IMR-90 (cell line): ENCODE measurements around the gene KCNJ16. TPM values are rescaled to one million over a fixed set of nuclear protein-coding genes. Genes with fewer than 3 reads are reported as not detected.

Experiments
- ATAC-seq: fragments of 200-7000 bp; cut with Tn5 transposase; 2 replicates; pipeline ENCODE4 v1.9.1; 2020; ENCODE audit warnings: low read depth, mild to moderate bottlenecking, moderate library complexity
- Bru-seq: library from RNA; stranded (reverse); fragments of 400-500 nt; gene quantifications from one replicate; lab custom pipeline; 2021; lab: Mats Ljungman, UMichigan
- BruChase-seq, 2 experiments: library from RNA; stranded (reverse); fragments of 400-500 nt; gene quantifications; one replicate each; lab custom pipeline; 2021; lab: Mats Ljungman, UMichigan
- BruUV-seq: library from RNA; stranded (reverse); fragments of 400-500 nt; replicated peaks from 2 replicates; lab custom pipeline; 2021; lab: Mats Ljungman, UMichigan
- CTCF ChIA-PET: fragments of 300-600 bp; formaldehyde crosslinking; extraction: SDS; loops from one replicate; lab custom pipeline; 2021; ENCODE audit warnings: antibody characterized with exemption; lab: Yijun Ruan, JAX
- POLR2A ChIA-PET: fragments of 300-600 bp; sonication (Branson Sonifier 250); formaldehyde crosslinking; loops from one replicate; lab custom pipeline; 2022; ENCODE audit warnings: antibody characterized with exemption; ENCODE audit not compliant: unreplicated experiment; lab: Charles Lee
- DNase-seq: peaks from one replicate; pipeline ENCODE4 v3.0.0; 2013
- H2AFZ ChIP-seq: replicated peaks from 2 replicates; pipeline ENCODE3; 2013; ENCODE audit warnings: low read length, mild to moderate bottlenecking; ENCODE audit not compliant: poor library complexity
- H2AK5ac ChIP-seq: 2 replicates; pipeline ENCODE4 v1.6.1; 2013; ENCODE audit warnings: low read depth, low read length, inconsistent platforms
- H2AK9ac ChIP-seq: replicated peaks from 2 replicates; pipeline ENCODE3; 2013; ENCODE audit warnings: mild to moderate bottlenecking, low read depth, low read length, moderate library complexity; ENCODE audit not compliant: poor library complexity
- H2BK120ac ChIP-seq: 2 replicates; pipeline ENCODE4 v1.6.1; 2013; ENCODE audit warnings: low read depth, low read length, inconsistent platforms
- H2BK15ac ChIP-seq: 3 replicates; pipeline ENCODE4 v1.6.1; 2013; ENCODE audit warnings: low read depth, low read length, inconsistent platforms
- H2BK20ac ChIP-seq: 2 replicates; pipeline ENCODE4 v1.6.1; 2013; ENCODE audit warnings: low read depth, mild to moderate bottlenecking, inconsistent platforms, low read length, moderate library complexity
- H2BK5ac ChIP-seq: 2 replicates; pipeline ENCODE4 v1.6.1; 2013; ENCODE audit warnings: mild to moderate bottlenecking, low read depth, low read length, inconsistent platforms; ENCODE audit not compliant: poor library complexity, severe bottlenecking
- H3K14ac ChIP-seq: replicated peaks from 2 replicates; pipeline ENCODE4 v1.6.1; 2013; ENCODE audit warnings: low read depth, low read length, inconsistent platforms
- H3K18ac ChIP-seq: 2 replicates; pipeline ENCODE4 v1.6.1; 2013; ENCODE audit warnings: low read depth, low read length, control low read depth
- H3K23ac ChIP-seq: 2 replicates; pipeline ENCODE4 v1.6.1; 2013; ENCODE audit warnings: low read depth, low read length, inconsistent platforms
- H3K27ac ChIP-seq: 2 replicates; pipeline ENCODE4 v1.5.1; 2013; ENCODE audit warnings: mild to moderate bottlenecking, control low read depth, low read length; ENCODE audit not compliant: insufficient read depth
- H3K27me3 ChIP-seq: 2 replicates; pipeline ENCODE4 v1.6.1; 2013; ENCODE audit warnings: low read length; ENCODE audit not compliant: control insufficient read depth, insufficient read depth
- H3K36me3 ChIP-seq: 2 replicates; pipeline ENCODE4 v1.6.1; 2013; ENCODE audit warnings: low read length, mixed read lengths; ENCODE audit not compliant: control insufficient read depth, insufficient read depth
- H3K4ac ChIP-seq: 2 replicates; pipeline ENCODE4 v1.6.1; 2013; ENCODE audit warnings: low read depth, low read length, inconsistent platforms
- H3K4me1 ChIP-seq: 2 replicates; pipeline ENCODE4 v1.6.1; 2013; ENCODE audit warnings: low read length, mixed read lengths; ENCODE audit not compliant: control insufficient read depth, insufficient read depth
- H3K4me2 ChIP-seq: 2 replicates; pipeline ENCODE4 v1.6.1; 2013; ENCODE audit warnings: low read depth, mild to moderate bottlenecking, control low read depth, low read length, moderate library complexity
- H3K4me3 ChIP-seq: 2 replicates; pipeline ENCODE4 v1.5.1; 2013; ENCODE audit warnings: low read depth, mild to moderate bottlenecking, control low read depth, low read length, moderate library complexity; ENCODE audit not compliant: insufficient read depth
- H3K56ac ChIP-seq: 2 replicates; pipeline ENCODE4 v1.6.1; 2013; ENCODE audit warnings: low read length, inconsistent platforms; ENCODE audit not compliant: insufficient read depth; ENCODE audit errors: extremely low read depth
- H3K79me1 ChIP-seq, 2 experiments: 2 replicates each; pipeline ENCODE4 v1.6.1; 2013; ENCODE audit warnings: low read length in 2 of 2, inconsistent platforms in 1 of 2, low read depth in 1 of 2
- H3K9ac ChIP-seq: 2 replicates; pipeline ENCODE4 v1.6.1; 2013; ENCODE audit warnings: low read depth, low read length, control low read depth
- H3K9me1 ChIP-seq: 2 replicates; pipeline ENCODE4 v1.6.1; 2013; ENCODE audit warnings: low read length, inconsistent platforms; ENCODE audit not compliant: insufficient read depth
- H3K9me3 ChIP-seq: 2 replicates; pipeline ENCODE4 v1.6.1; 2013; ENCODE audit warnings: low read length; ENCODE audit not compliant: control insufficient read depth, insufficient read depth
- H4K20me1 ChIP-seq: 2 replicates; pipeline ENCODE4 v1.6.1; 2013; ENCODE audit warnings: low read length, inconsistent platforms; ENCODE audit not compliant: insufficient read depth
- H4K5ac ChIP-seq: 2 replicates; pipeline ENCODE4 v1.6.1; 2013; ENCODE audit warnings: mild to moderate bottlenecking, low read depth, low read length, control low read depth
- H4K8ac ChIP-seq, 2 experiments: 2 replicates each; pipeline ENCODE4 v1.6.1; 2013; ENCODE audit warnings: low read depth in 2 of 2, low read length in 2 of 2, control low read depth in 1 of 2, inconsistent platforms in 1 of 2
- H4K91ac ChIP-seq: 2 replicates; pipeline ENCODE4 v1.6.1; 2013; ENCODE audit warnings: low read depth, low read length, inconsistent platforms; ENCODE audit not compliant: insufficient read depth
- CEBPB ChIP-seq: IDR thresholded peaks from 2 replicates; pipeline ENCODE4 v1.6.1; 2012; ENCODE audit warnings: low read depth, low read length, improper control_type of control experiment
- RAD21 ChIP-seq: IDR thresholded peaks from 2 replicates; pipeline ENCODE4 v1.6.1; 2012; ENCODE audit warnings: low read length, improper control_type of control experiment
- SMC3 ChIP-seq: fragments of 150-350 bp; IDR thresholded peaks from 2 replicates; pipeline ENCODE4 v1.6.1; 2016; ENCODE audit warnings: low read depth, mild to moderate bottlenecking, antibody characterized with exemption, low read length, moderate library complexity
- WGBS, 2 experiments: methylation state at CpG; one replicate each; pipeline versions ENCODE4 v1.1.5 to v1.1.7; 2013; ENCODE audit warnings: missing lambda C conversion rate in 2 of 2; ENCODE audit not compliant: insufficient read length in 1 of 2; ENCODE audit errors: extremely low coverage in 2 of 2; 5-methylcytosine and 5-hydroxymethylcytosine counted together
- dilution Hi-C: fragments of 300-500 bp; cut with HindIII; formaldehyde crosslinking; loops from one replicate; pipeline ENCODE4 v1.14.3; 2018; ENCODE audit warnings: low sequenced_read_pairs; ENCODE audit not compliant: unreplicated experiment
- in situ Hi-C: fragments of 300-500 bp; cut with MboI; formaldehyde crosslinking; loops from 3 replicates; pipeline ENCODE4 v1.14.3; 2019; ENCODE audit warnings: low sequenced_read_pairs, inconsistent platforms, mixed read lengths
- intact Hi-C: fragments of 100-400 bp; cut with micrococcal nuclease; formaldehyde crosslinking; loops from 2 replicates; pipeline ENCODE4 v1.10.0; 2022
- long read RNA-seq: library from polyadenylated mRNA; unstranded; transcript quantifications from one replicate; pipeline ENCODE4 v2.0.0, GENCODE V29; 2021; ENCODE audit not compliant: unreplicated experiment
- polyA plus RNA-seq, 3 experiments: library from polyadenylated mRNA; depleted of rRNA; stranded (reverse); fragments of >200 nt; gene quantifications; 2 replicates each; pipeline ENCODE4 v1.2.3, GENCODE V29; 2012; ENCODE audit warnings: low replicate concordance in 1 of 3
- total RNA-seq: library from RNA; depleted of rRNA; stranded (reverse); fragments of >200 nt; gene quantifications from 2 replicates; pipeline ENCODE4 v1.2.3, GENCODE V29; 2012; rRNA removed

KCNJ16 gene
- total RNA-seq (not detected in 2 replicates), polyA plus RNA-seq (2012; rRNA removed) (not detected in 2 replicates), Bru-seq, nascent RNA (percentile 5 among the genes with signal in this experiment), BruChase-seq, experiment 1, labeled RNA remaining after a 6-hour chase (not detected), BruChase-seq, experiment 2, labeled RNA remaining after a 2-hour chase (percentile 3 among the genes with signal in this experiment)
- not detected in 2 replicates for polyA plus RNA-seq (2012; cell fraction: cytosol; rRNA removed)
- 0.01 TPM in 1 of 2 replicates, not detected in the other for polyA plus RNA-seq (2012; cell fraction: nucleus; rRNA removed; ENCODE audit: low replicate concordance)
- long read RNA-seq: 0 reads

DNA sequence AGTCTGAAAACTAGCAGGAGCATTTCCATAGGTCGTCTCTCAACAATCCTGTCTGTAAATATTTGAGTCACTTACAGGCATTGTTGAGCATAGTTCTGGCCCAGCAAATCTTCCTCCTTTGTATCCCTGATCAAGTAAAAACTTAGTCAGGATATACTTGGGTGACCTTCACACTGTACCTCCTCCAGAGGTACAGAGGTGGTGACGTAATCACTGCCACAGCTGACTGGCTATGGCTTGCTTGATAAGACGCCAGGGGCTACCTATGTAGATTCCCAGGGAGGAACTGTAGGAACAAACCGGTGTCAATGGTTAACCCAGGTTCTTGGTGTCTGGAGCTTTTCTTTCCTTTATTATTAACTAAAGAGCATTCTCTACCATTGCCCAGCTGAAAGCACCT, at the start of gene KCNJ16:
KCNJ16 (plus strand) TSS at position 270 of the 400 bp plus-strand sequence. CDS start 56,863 bp downstream, outside the sequence.
- Histone ChIP-seq H4K8ac (no peak within 1 kb of the TSS), H3K9me3 (no peaks in the 10 kb centered on the region), H3K27ac (no peak within 1 kb of the TSS), H3K4me2 (no peak within 1 kb of the TSS), H2BK20ac (no peak within 1 kb of the TSS), H3K18ac (no peak within 1 kb of the TSS; the same call in 1 of the 2 replicates), H3K14ac (no peak within 1 kb of the TSS), H3K56ac (no peak within 1 kb of the TSS), H4K91ac (no peak within 1 kb of the TSS), H3K9ac (no peak within 1 kb of the TSS), H3K36me3 (no peaks in the 10 kb centered on the region), H2AK5ac (no peak within 1 kb of the TSS), H3K4me1 (peaks cover 3% of the 10 kb centered on the region; the same call in 1 of the 2 replicates), H3K79me1 (no peaks in the 10 kb centered on the region), H3K27me3 (no peaks in the 10 kb centered on the region; the same call in 1 of the 2 replicates), H2BK15ac (no peak within 1 kb of the TSS), H2AFZ (no peak within 1 kb of the TSS), H3K4ac (no peak within 1 kb of the TSS; the same call in 1 of the 2 replicates), H3K9me1 (no peaks in the 10 kb centered on the region), H4K5ac (no peak within 1 kb of the TSS; the same call in 1 of the 2 replicates), H2BK120ac (no peak within 1 kb of the TSS), H2AK9ac (no peak within 1 kb of the TSS), H4K20me1 (no peaks in the 10 kb centered on the region), H3K4me3 (no peak within 1 kb of the TSS), H2BK5ac (no peak within 1 kb of the TSS), H3K23ac (no peak within 1 kb of the TSS)
- TF ChIP-seq CEBPB: 0 out of 2 replicates have a peak, but pooled peaks have one; percentile 15
- no peak for TF ChIP-seq SMC3
- no peak for TF ChIP-seq RAD21
- dilution Hi-C loops: no loop called here
- whole genome bisulfite sequencing, 2 experiments: no CpG with 5 or more reads among the region's 4 CpGs
- in situ Hi-C loops: no loop called here
- CTCF ChIA-PET: no interaction called here
- POLR2A ChIA-PET: no interaction called here
- no TSS peak for BruUV-seq
- no peak for ATAC-seq
- DNase-seq: no peak
- intact Hi-C loops: no loop called here
